Esophagus muscularis mucosa (tissue), 4 donors: ENCODE results near the gene PTGER1. TPM values are rescaled to one million over a fixed set of nuclear protein-coding genes. Genes with fewer than 3 reads are reported as not detected.

Source experiments
- DNase-seq: peaks from one replicate; pipeline ENCODE4 v3.0.0-alpha.2; 2017; ENCODE audit errors: extremely low spot score
- H3K27ac ChIP-seq, 4 donors: fragments of 200-600 bp; sonication (generic); replicated peaks in 1 of 4; 1 replicate in 3 of 4; 2 replicates in 1 of 4; pipeline ENCODE4 v1.5.1; 2016 to 2019; ENCODE audit warnings: mild to moderate bottlenecking in 1 of 4
- H3K27me3 ChIP-seq, 4 donors: fragments of 200-600 bp; sonication (generic); one replicate each; pipeline versions ENCODE4 v1.5.1 to v1.6.0; 2016 to 2019
- H3K36me3 ChIP-seq, 4 donors: fragments of 200-600 bp; sonication (generic); one replicate each; pipeline ENCODE4 v1.5.1; 2016 to 2019
- H3K4me1 ChIP-seq, 4 donors: fragments of 200-600 bp; sonication (generic); one replicate each; pipeline ENCODE4 v1.5.1; 2016 to 2019
- H3K4me3 ChIP-seq, 4 donors: fragments of 200-600 bp; sonication (generic); 1 replicate in 2 of 4; 2 replicates in 2 of 4; pipeline ENCODE4 v1.5.1; 2016 to 2019; ENCODE audit warnings: mild to moderate bottlenecking in 4 of 4, moderate library complexity in 1 of 4
- H3K9me3 ChIP-seq, 4 donors: fragments of 200-600 bp; sonication (generic); 1 replicate in 3 of 4; 2 replicates in 1 of 4; pipeline ENCODE4 v1.5.1; 2016 to 2019
- EP300 ChIP-seq: sonication (generic); formaldehyde crosslinking; IDR thresholded peaks from one replicate; pipeline ENCODE4 v1.6.1; 2017; ENCODE audit warnings: antibody characterized with exemption
- POLR2A ChIP-seq: fragments of 450-650 bp; IDR thresholded peaks from one replicate; pipeline ENCODE4 v1.6.1; 2017; ENCODE audit warnings: antibody characterized with exemption, moderate library complexity, mild to moderate bottlenecking, low read depth
- POLR2AphosphoS5 ChIP-seq, 2 donors: sonication (generic); formaldehyde crosslinking; IDR thresholded peaks; one replicate each; pipeline ENCODE4 v1.6.1; 2017; ENCODE audit warnings: antibody characterized with exemption in 2 of 2
- WGBS: methylation state at CpG from one replicate; pipeline ENCODE4 v1.1.5; 2018; 5-methylcytosine and 5-hydroxymethylcytosine counted together
- intact Hi-C: fragments of 100-400 bp; cut with DNase I; formaldehyde crosslinking; loops from one replicate; pipeline ENCODE4 v1.15.1; 2023
- total RNA-seq, 4 donors: library from RNA; depleted of rRNA; stranded (reverse); fragments of >200 nt; gene quantifications; one replicate each; pipeline versions ENCODE4 v1.1.0 to v1.2.1, GENCODE V29; 2016
- TF ChIP-seq, protein P1 (sequence below), 3 experiments: fragments of 200-600 bp in 2 of 3; fragments of 450-650 bp in 1 of 3; sonication (generic) in 2 of 3; IDR thresholded peaks; one replicate each; pipeline ENCODE4 v1.5.1; 2017 to 2019; ENCODE audit warnings: antibody characterized with exemption in 3 of 3, mild to moderate bottlenecking in 2 of 3, moderate library complexity in 1 of 3

Gene PTGER1, protein sequence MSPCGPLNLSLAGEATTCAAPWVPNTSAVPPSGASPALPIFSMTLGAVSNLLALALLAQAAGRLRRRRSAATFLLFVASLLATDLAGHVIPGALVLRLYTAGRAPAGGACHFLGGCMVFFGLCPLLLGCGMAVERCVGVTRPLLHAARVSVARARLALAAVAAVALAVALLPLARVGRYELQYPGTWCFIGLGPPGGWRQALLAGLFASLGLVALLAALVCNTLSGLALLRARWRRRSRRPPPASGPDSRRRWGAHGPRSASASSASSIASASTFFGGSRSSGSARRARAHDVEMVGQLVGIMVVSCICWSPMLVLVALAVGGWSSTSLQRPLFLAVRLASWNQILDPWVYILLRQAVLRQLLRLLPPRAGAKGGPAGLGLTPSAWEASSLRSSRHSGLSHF
- total RNA-seq: 1 to 10 TPM in 2 of 4 donors, under 1 TPM in 1, not detected in 1; 0.80 to 1.8 (median 1.3) TPM

DNA sequence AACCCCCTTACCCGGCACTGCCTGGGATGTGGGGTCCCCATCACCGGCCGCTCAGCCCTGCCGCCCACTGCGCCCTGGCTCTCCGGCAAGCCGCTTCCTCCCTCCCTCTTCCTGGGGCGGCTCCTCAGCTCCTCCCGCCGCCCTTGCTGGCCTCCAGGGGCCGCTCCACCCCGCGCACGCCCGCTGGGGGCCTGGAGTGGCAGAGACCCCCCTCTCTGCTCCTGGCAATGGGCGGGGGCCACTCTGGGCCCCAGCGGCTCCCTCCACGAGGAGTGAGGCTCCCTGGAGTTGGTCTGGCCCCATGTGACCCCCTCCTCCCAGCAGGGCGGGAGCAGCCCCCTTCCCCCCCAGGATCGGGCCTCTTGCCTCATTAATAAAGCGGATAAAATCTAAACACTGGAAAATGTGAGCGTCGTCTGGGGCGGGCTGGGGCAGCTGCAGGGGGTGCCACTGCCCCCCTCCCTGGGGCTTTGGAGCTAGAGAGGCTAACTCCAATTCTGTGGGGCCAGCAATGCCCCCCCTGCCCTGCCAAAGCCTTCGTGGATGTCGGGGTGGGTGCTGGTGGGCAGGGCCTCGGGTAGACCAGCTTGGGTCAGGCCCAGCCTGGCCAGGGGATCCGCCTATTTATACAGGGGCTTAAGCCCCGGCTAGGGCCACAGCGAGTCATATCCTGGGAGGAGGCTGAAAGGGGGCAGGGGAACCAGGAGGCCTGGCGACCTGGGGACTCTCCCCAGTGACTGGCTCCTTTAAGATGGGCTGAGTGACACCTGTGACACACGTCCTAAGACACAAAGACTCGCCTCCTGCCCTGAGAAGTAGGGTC is at the start of gene PTGER1:
Gene PTGER1 (minus strand): TSS at position 104 of the 823 bp plus-strand sequence. CDS start 1,034 bp downstream, outside the sequence.
- Histone ChIP-seq H3K4me1 (peaks cover 29 to 82% (median 67%) of the 10 kb centered on the region in 4 donors), H3K4me3 (peak within 1 kb of the TSS; percentile 18 to 41 (median 25))
- intact Hi-C loops: loop anchor here (10.0 kb wide), 1 partner anchor 331 kb away; no protein-coding TSS in a partner anchor

DNA sequence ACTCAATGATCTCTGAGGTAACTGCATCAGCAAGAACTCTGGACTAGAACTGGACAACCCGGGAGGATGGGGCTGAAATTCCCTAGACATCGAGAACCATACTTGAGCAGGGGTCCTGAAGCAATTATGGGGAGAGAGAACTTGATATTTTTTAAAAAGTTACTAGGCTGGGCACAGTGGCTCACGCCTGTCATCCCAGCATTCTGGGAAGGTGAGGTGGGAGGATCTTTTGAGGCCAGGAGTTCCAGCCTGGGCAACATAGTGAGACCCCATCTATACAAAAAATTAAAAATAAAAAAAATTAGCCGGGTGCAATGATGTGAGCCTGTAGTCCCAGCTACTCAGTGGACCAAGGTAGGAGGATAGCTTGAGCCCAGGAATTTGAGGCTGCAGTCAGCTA is 45.4 kb upstream of the PTGER1 start:
- no peak for TF ChIP-seq POLR2A
- 93% methylated on average over 4 of the region's 4 CpGs for WGBS
- peaks cover 0 to 3% (median 0%) of the 10 kb centered on the region in 4 donors for H3K27me3 ChIP-seq

More for the DNA sequence above, at the start of gene PTGER1:
- Histone ChIP-seq H3K27me3 (peaks cover 0 to 34% (median 9%) of the 10 kb centered on the region in 4 donors), H3K27ac (peak within 1 kb of the TSS; percentile 15 to 62 (median 54)), H3K9me3 (no peaks in the 10 kb centered on the region), H3K36me3 (peaks cover 23 to 45% (median 41%) of the 10 kb centered on the region in 4 donors)
- no peak for DNase-seq
- TF ChIP-seq, protein P1, sequence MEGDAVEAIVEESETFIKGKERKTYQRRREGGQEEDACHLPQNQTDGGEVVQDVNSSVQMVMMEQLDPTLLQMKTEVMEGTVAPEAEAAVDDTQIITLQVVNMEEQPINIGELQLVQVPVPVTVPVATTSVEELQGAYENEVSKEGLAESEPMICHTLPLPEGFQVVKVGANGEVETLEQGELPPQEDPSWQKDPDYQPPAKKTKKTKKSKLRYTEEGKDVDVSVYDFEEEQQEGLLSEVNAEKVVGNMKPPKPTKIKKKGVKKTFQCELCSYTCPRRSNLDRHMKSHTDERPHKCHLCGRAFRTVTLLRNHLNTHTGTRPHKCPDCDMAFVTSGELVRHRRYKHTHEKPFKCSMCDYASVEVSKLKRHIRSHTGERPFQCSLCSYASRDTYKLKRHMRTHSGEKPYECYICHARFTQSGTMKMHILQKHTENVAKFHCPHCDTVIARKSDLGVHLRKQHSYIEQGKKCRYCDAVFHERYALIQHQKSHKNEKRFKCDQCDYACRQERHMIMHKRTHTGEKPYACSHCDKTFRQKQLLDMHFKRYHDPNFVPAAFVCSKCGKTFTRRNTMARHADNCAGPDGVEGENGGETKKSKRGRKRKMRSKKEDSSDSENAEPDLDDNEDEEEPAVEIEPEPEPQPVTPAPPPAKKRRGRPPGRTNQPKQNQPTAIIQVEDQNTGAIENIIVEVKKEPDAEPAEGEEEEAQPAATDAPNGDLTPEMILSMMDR (IDR thresholded peaks at IDR 0.05): peak in 2 of 3 experiments; percentile 35 to 49
- TF ChIP-seq POLR2AphosphoS5 (IDR thresholded peaks at IDR 0.05): no peak
- 17% methylated on average over 18 of the region's 33 CpGs for WGBS

DNA sequence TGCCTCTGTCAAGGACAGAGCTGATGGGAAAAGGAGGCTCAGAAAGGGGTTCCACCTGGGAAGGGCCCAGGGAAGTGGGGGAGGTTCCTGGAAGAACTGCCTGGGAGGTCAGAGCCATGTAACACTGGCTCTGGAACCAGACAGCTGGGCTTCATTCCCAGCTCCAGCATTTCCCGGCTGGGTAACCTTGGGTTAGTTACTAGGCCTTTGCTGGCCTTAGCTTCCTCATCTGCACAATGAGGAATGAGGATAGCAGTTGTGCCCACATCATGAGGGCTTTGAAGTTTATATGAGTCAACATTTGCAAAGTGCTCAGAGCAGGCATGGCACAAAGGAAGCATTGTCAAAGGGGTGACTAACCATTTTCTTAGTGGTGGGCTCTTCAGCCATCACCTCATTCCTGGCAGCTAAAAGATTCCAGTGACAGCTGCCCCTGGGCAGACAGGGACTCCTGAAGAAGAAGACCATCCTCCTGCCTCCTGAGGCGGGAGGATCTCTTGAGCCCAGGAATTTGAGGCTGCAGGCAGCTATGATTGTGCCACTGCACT is 44.8 kb upstream of the PTGER1 start:
- H3K36me3 ChIP-seq: peaks cover 17 to 20% (median 18%) of the 10 kb centered on the region in 4 donors
- 88% methylated on average over 1 of the region's 2 CpGs for WGBS
- intact Hi-C loops: no loop called here
- no peak for DNase-seq
- TF ChIP-seq EP300: no peak
- TF ChIP-seq, protein P1 (IDR thresholded peaks at IDR 0.05): no peak
- no peak for TF ChIP-seq POLR2A
- no peak for TF ChIP-seq POLR2AphosphoS5 (IDR thresholded peaks at IDR 0.05)
- H3K4me3 ChIP-seq: no peak overlapping the region
- H3K27me3 ChIP-seq: peaks cover 0 to 3% (median 0%) of the 10 kb centered on the region in 4 donors
- peak overlapping the region; percentile 99 to 100 (median 100) for H3K27ac ChIP-seq
- H3K9me3 ChIP-seq: no peaks in the 10 kb centered on the region
- peaks cover 27 to 38% (median 36%) of the 10 kb centered on the region in 4 donors for H3K4me1 ChIP-seq

More for the DNA sequence above, 45.4 kb upstream of the PTGER1 start:
- Histone ChIP-seq H3K4me1 (peaks cover 21 to 32% (median 29%) of the 10 kb centered on the region in 4 donors), H3K9me3 (no peaks in the 10 kb centered on the region), H3K4me3 (no peak overlapping the region), H3K27ac (no peak overlapping the region), H3K36me3 (peaks cover 11 to 14% (median 12%) of the 10 kb centered on the region in 4 donors)
- no peak for DNase-seq
- intact Hi-C loops: no loop called here

DNA sequence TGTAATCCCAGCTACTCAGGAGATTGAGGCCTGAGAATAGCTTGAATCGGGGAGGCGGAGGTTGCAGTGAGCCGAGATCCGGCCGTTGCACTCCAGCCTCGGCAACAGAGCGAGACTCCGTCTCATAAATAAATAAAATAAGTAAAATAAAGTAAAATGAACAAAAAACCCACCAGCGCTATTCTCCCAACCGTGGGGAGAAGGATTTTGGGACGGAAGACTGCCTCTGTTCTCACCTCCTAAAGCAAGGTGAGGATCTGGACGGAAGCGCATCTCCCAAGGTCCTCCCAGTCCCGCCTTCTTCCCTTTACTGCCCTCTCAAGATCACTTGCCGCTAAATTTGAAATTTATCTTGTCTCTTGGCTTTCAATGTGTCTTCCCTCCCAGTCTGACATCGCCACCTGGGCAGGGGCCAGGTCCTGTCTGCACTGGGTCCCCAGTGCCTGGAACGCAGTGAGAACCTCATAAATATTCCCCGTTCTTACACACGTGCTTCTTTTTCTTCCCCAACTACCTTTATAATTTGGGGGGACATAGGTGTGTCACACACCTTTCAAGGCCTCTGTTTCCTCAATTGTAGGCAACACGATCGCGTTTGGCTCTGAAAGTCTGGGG is 44.2 kb upstream of the PTGER1 start:
- DNase-seq: no peak
- Histone ChIP-seq H3K9me3 (no peaks in the 10 kb centered on the region), H3K27me3 (peaks cover 0 to 3% (median 0%) of the 10 kb centered on the region in 4 donors), H3K4me1 (peaks cover 33 to 43% (median 41%) of the 10 kb centered on the region in 4 donors), H3K27ac (peak overlapping the region; percentile 99 to 100 (median 100)), H3K4me3 (peak overlapping the region in 3 of 4 donors; percentile 97 to 100 (median 98)), H3K36me3 (peaks cover 22 to 26% (median 24%) of the 10 kb centered on the region in 4 donors)
- intact Hi-C loops: no loop called here
- 86% methylated on average over 22 of the region's 22 CpGs for WGBS
- TF ChIP-seq EP300 (no peak), POLR2AphosphoS5 (IDR thresholded peaks at IDR 0.05) (no peak), POLR2A (no peak)
- TF ChIP-seq, protein P1 (IDR thresholded peaks at IDR 0.05): no peak
